Stimulated activated CD4-positive, alpha-beta T cell treated with anti-CD3 and anti-CD28 coated beads, Interleukin-4, amount 100 ng/mL, for 1 hour (primary cell): ENCODE results near the gene WDR59.

Experiments used
- DNase-seq: peaks from one replicate; pipeline ENCODE4 v3.0.0-alpha.2; 2020

Gene WDR59

GRCh38 chr16:74903120-74903519, 81.8 kb downstream of the WDR59 start:
- DNase-seq: no peak

- DNase-seq: no peak
Measured at GRCh38 chr16:74902161-74902560, 82.8 kb downstream of the WDR59 start.

- DNase-seq: no peak
Measured at GRCh38 chr16:74901606-74902005, 83.3 kb downstream of the WDR59 start.

- no peak for DNase-seq
Measured at GRCh38 chr16:74899816-74900215, 85.1 kb downstream of the WDR59 start.

GRCh38 chr16:74898659-74899058, 86.3 kb downstream of the WDR59 start:
- no peak for DNase-seq

DNA sequence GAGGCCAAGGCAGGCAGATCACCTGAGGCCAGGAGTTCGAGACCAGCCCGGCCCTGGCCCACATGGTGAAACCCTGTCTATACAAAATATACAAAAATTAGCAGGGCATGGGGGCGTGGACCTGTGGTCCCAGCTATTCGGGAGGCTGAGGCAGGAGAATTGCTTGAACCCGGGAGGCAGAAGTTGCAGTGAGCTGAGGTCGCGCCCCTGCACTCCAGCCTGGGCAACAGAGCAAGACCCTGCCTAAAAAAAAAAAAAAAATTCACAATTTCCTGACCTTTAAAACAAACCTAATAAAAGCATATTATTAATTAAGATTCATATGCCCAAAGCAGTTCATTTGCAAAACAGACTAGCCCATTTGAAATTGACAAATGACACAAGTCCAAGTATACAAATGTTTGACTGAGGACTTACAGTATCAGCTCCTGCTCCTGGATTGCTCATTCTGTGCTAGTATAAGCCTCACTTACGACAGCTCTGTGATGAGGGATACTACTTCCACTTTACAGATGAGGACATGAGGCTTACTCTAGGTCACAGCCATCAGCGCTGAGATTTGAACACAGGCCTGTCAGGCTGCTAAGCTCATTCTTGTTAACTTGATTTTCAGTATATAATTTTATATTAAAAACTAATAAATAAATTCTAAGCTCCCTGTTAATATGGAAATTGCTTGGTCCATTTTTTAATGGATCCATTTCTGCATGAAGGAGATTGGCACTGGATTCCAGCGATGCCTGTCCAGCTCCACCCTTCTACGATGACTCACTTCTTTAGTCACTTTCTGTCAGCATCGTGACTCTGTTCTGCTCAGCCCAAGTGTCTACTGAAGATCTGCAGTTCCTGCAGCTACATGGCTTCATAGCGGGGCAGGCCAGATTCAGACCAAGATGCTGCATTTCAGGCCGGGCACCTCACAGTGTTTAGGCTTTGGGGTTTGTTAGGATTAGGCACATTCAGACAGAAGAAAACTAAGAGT, 88.2 kb downstream of the WDR59 start:
- no peak for DNase-seq

DNA sequence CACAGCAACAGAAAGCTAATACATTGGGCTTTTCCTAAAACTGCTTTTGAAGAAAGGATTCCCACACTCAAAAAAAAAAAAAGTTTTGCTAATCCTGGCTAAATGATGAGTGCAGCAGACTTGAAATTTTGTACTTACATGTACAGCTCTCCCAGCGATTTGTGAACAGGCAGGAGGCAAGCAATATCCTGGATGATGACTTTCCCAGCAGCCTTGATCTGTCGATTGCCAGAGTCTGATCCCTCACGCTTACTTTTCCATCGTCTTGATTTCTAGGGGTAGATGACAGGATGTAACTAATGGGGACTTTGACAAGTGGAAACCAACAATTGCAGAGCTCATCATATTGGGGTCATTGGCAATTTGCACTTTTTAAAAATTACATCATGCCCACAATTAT, 91.4 kb downstream of the WDR59 start:
- no peak for DNase-seq

- DNase-seq: no peak
Measured at GRCh38 chr16:74892574-74893461, 92.1 kb downstream of the WDR59 start.

DNA sequence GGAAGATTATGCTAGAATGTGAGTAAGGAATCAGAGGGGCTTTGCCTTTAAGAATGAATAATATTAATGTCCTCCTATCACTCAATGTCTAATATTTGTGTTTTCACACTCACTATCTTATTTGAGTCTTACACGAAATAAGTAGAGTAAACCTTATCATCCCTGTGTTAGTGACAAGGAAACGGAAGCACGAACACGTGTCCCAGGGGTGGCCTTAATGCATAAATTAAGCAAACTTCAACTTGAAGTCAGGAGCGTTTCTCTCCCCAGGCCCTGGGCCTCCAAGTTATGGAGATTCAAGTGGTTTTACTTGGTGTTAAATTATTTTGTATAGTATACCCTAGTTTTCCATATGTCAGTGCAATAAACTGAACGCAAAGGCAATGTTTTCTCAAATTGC, 96.0 kb downstream of the WDR59 start:
- no peak for DNase-seq

- DNase-seq: no peak
Measured at GRCh38 chr16:74888232-74888862, 96.6 kb downstream of the WDR59 start.

GRCh38 chr16:74887084-74887483, 97.8 kb downstream of the WDR59 start:
- no peak for DNase-seq

GRCh38 chr16:74877706-74878105, 107.2 kb downstream of the WDR59 start:
- DNase-seq: no peak

DNA sequence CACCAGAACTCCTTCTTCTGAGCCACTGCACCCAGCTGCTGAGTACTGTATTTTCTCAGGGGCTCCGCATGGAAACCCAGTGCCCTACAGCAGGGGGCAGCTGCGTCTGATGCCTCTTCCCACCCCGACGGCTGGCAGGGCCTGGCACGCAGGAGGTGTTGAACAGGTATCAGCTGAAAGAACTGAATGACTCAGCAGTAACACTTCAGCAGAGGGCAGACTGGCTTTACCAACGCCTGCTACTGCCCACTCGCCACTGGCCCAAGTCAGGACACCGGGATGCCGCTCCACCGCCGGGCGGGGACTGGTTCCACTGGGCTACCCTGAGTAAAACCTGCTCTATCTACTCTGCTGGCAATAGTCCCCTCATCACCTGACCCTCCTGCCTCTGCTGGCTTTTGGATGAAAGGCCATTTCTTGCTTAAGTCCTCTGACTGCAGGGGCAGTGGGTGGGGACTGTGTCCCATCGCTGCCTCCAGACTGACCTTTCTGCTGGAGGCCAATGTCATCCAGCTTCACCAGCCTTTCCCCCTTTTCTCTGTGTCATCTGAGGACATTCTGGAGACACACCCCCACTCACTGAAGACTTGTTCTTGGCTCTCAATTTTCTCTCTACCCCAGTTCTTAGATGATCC, 109.9 kb downstream of the WDR59 start:
- DNase-seq: no peak

DNA sequence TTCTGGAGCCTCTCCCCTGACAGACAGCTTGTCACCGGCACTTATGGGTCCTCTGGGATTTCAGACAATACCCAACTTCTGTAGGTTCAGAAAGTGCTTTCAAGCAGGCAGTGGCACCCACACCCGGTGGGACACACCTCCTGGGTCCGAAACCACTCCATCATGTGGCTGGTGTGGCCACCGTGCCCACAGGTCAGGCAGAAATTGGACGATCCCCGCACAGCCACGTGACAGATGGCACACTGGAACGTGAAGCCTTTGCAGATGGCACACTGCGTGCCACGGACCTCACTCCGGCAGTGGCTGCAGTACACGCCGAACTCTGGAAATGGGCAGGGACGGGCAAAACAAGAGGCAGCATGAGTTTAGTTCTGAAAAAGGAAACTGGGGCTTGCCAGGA, 110.8 kb downstream of the WDR59 start:
- DNase-seq: no peak

GRCh38 chr16:74872302-74872701, 112.6 kb downstream of the WDR59 start:
- no peak for DNase-seq

DNA sequence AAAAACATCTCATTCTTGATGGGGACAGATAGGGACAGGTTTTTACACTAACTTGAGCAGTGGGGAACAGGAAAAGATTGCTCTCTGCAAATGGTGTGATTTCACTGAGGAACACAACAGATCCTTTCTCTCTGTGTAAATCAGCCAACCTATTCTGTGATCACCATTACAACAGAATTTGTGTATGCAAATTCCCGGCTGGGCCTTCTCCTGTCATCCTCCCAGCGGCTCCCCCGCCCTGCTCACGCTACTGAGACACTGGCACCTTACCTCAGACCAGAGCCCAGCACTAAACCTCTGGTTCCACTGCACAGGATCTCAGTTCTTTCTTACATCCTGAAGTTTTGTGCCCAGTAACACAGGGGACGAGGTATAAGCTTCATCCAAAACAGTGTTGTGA, 113.3 kb downstream of the WDR59 start:
- no peak for DNase-seq

DNA sequence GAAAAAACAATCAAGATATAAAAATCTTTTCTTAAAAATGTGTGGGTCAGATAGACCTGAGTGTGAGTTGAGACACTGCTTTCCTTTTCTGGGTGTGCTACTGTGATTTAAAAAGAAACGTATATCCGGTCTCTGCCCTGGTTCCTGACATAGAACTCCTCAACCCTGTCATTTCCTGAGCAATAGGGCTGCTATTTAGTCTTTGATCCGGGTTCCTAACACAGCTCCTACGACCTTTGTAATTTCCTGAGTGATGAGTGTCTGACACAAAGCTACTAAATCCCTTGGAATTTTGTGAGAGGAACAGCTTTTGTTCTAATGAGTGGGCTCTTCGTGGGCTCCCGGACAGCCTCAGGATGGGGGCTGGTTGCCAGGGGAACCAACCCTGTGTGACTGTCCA, 116.4 kb downstream of the WDR59 start:
- DNase-seq: no peak

DNA sequence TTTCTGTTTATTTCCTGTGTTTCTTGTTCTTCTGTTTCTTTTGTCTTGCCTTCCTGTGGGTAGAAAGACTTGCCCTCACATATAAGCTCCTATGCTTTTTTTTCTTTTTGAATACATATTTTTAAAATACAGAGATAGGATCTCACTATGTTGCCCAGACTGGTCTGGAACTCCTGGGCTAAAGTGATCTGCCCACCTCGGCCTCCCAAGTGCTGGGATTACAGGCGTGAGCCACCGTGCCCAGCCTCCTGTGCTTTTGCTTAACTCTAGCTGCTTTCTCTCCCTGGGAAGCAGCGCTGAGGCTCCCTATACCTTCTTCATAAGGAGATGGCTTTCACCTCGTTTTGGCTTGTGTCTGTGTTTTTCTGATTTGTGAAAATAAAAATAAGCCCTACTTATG, 116.9 kb downstream of the WDR59 start:
- DNase-seq: no peak

DNA sequence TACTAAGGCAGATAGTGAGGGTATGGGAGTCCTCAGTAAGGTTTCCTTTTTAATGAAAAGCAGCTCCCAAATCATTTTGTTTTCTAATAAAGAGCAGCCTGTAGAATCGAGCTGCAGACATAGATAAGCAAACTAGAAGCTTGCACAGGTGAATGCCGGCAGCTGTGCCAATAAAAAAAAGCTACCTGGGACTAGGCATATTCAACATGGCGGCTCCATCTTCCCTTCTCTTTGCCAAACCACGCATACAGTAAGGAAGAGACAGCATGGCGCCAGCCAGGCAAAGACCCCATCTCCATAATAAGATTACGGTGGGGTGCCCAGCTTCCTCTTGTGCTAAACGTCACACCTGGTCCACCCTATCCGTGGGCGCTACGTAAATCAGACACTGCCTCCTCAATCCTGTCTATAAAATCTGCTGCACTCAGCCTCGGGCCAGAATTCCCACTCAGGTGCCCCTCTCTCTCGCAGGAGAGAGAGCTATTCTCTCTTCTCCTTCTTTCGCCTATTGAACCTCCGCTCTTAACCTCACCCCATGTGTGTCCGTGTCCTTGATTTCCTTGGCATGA, 117.6 kb downstream of the WDR59 start:
- DNase-seq: no peak

- no peak for DNase-seq
Measured at GRCh38 chr16:74865922-74866598, 118.9 kb downstream of the WDR59 start.

DNA sequence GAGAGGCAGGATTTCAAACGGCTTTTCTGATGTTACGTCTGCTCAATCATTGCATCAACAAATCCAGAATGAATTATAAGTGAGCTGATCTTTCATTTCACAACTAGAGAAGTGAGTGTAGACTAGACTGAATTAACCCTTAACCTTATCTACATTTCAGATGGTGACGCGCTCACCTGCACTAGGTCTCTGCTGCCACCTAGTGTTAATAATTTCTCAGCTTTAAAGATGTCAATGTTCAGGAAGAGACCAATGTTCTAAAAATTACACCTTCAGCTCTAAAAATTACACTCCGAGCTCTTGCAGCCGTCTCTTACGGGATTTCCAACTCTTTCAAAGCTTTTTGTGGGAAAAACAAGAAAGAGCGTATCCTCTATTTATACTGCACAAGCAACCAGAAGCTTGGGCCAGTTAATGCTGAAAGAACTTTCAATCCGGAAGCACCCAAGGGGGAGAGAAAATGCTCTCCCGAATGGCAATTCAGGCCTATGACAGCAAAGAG, 122.1 kb downstream of the WDR59 start:
- DNase-seq: no peak

DNA sequence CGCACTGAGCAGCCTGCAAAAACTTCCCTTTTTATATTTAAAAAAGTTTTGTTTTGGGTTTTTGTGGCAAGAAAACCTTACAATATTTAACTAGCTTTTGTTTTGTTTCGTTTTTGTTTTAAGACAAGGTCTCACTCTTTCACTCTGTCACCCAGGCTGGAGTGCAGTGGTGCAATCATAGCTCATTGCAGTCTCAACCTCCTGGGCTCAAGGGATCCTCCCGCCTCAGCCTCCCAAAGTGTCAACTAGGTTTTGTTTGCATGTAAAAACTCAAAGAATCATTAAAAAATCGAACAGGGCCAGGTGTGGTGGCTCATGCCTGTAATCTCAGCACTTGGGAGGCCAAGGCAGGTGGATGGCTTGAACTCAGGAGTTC, 132.4 kb downstream of the WDR59 start:
- no peak for DNase-seq
